Effector CD8-positive, alpha-beta T cell (primary cell): ENCODE measurements around the gene B3GNT3.
"Not testable (repeated sequence)": the region's sequence is repeated elsewhere in the genome, so short reads cannot be mapped to it uniquely, and the experiment has no call there.

Experiments used
- DNase-seq: peaks from one replicate; lab custom pipeline; 2025; lab: John Stamatoyannopoulos, UW

Gene B3GNT3

DNA sequence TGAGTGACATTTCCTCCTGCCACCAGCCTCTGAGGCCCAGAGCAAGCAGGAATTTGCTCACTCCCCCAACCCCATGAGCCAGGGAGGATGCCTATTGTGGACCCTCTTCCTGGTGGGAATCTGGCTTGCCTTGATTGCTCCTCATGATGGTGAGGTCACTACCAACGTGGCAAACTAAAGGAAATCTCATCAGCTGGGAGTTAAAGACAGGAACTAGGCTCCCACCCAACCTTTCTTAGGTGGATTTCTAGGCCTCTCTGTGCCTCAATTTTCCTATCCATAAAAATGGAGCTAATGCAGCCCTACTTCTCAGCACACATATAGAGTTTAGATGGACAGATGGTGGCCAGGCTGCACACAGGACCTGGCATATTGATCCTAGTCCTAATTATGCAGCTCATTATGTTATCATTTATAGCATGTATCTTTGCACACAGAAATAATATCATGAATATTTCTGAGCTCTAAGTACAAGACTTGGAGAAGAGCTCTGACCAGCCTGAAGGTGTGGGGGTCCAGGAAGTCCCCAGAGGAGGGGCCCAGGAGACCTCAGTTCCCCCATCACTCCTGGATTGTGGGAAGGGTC is 2.0 kb downstream of the B3GNT3 start:
- no peak for DNase-seq

DNA sequence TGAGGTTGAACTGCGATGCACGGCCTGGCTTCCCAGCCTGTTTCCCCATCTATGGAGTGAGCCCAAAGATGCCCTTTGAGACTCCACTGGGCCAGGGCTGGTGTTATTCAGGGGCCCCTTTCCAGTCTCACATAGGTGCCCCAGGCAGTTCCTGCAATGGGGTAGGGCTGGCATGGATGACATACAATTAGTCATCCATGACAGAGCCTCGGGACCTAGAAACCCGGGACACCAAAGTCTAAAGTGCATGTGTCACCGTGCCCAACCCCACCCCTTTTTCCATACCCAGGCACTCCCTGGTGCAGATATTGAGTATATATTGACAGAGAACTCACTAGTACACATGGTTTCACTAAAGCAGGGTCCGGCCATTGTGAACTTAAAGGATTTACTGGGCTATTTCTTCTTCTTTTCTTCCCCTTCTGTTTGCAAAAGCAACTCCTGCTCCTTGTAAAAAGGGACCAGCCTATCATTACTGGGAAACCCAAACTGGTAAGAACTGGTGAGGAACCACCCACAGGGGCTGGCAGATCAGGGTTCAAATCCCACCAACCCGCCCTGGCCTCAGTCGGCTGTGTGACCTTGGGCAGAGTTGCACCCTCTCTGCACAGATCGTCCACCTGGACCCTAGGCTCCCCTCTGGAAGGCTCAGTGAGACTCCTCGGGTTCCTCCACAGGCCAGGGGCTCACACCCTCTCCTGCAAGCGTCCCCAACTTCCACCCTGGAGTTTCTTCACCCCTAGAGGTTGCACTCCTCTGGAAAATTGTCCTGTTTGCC is 2.7 kb downstream of the B3GNT3 start:
- DNase-seq: no peak

DNA sequence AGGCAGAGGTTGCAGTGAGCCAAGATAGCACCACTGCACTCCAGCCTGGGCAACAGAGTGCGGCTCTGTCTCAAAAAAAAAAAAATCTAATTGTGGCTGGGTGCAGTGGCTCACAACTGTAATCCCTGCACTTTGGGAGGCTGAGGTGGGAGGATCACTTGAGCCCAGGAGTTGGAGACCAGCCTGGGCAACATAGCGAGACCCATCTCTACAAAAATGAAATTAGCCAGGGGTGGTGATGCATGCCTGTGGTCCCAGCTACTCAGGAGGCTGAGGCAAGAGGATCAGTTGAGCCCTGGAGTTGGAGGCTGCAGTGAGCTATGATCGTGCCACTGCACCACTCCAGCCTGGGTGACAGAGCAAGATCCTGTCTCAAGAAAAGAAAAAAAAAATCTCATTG is 3.7 kb downstream of the B3GNT3 start:
- DNase-seq: not testable (repeated sequence)

DNA sequence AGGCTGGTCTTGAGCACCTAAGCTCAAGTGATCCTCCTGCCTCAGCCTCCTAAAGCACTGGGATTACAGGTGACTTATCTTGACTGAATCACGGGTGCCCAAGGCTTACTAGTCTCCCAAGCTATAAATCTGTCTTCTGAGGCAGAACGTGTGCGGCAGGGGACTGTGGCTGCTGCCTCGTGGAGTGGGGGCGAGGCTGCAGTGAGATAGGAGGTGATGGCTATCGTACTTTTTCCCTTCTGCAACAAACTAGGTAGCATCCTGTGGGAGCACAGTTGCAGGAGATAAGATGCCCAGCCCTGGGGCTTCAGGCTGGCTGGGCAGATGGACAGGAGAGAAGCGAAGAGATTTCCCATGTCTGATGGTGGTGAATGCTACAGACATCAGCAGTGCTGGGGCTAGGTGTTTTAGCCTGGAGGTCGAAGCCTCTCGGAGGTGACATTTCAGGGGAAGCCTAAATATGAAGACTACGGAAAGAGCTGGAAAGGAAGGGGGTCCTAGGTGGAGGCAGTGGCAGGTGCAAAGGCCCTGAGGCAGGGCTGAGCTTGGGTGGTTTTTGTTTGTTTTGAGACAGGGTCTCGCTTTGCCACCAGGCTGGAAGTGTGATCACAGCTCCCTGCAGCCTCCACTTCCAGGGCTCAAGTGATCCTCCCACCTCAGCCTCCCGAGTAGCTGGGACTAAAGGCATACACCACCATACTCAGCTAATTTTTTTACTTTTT is 7.4 kb downstream of the B3GNT3 start:
- DNase-seq: no peak

DNA sequence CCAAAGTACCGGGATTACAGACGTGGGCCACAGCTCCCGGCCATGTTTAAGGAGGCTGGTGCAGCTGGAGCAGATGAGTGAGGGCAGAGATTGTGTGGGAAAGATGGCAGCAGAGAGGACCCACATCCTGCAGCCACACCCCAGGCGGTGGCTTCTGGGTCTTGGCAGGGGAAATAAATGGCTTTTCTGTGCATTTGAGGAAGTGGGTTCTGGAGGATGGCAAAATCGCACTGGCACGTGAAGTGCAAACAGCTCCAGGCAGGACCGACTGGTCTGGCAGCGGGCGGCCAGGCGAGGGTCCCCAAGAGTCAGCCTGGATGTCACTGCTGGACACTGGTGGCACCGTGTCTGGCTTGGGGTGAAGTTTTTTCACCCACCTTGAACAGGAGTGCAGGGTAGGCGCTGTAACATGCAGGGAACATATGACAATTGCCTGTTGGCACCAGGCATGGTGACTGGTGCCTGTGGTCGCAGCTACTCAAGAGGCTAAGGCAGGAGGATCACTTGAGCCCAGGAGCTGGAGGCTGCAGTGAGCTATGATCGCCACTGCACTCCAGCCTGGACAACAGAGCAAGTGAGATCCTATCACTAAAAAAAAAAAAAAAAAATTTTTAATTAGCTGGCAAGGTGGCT is 8.4 kb downstream of the B3GNT3 start:
- no peak for DNase-seq

DNA sequence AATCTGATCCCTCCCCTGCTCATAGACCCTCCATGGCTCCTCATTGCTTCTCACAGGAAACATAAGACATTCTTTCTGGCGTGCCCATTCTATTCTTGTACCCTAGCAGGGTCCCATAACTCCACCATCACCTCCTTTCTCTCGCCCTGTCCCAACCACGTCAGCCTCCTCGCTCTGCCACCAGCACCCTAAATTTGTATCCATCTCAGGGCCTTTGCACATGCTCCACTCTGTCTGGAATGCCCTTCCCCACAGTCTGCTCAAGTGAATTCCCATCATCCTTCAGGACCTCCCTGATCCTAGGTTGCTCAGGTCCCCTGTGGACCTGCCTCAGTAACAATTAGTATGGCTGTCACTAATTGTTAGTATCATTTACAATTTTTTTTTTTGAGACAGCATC is 10.5 kb downstream of the B3GNT3 start:
- DNase-seq: no peak

DNA sequence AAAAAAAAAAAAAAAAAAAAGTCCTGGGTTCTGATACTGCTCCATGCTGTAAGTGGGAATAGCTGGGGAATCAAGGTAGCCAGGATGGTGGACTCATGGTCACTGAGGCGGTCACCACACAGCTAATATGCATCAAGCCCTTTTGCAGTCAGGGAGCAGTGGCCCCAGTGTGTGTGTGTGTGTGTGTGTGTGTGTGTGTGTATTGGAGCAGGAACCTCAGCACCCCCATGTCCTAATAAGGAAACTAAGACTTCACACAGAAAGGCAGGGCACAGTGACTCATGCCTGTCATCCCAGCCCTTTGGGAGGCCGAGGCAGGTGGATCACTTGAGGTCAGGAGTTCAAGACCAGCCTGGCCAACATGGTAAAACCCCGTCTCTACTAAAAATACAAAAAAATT is 12.0 kb downstream of the B3GNT3 start:
- DNase-seq: no peak

DNA sequence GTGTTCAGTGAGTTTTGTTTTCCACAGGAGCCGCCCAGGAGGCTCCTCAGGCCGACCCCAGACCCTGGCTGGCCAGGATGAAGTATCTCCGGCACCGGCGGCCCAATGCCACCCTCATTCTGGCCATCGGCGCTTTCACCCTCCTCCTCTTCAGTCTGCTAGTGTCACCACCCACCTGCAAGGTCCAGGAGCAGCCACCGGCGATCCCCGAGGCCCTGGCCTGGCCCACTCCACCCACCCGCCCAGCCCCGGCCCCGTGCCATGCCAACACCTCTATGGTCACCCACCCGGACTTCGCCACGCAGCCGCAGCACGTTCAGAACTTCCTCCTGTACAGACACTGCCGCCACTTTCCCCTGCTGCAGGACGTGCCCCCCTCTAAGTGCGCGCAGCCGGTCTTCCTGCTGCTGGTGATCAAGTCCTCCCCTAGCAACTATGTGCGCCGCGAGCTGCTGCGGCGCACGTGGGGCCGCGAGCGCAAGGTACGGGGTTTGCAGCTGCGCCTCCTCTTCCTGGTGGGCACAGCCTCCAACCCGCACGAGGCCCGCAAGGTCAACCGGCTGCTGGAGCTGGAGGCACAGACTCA is 12.9 kb downstream of the B3GNT3 start:
- DNase-seq: no peak

DNA sequence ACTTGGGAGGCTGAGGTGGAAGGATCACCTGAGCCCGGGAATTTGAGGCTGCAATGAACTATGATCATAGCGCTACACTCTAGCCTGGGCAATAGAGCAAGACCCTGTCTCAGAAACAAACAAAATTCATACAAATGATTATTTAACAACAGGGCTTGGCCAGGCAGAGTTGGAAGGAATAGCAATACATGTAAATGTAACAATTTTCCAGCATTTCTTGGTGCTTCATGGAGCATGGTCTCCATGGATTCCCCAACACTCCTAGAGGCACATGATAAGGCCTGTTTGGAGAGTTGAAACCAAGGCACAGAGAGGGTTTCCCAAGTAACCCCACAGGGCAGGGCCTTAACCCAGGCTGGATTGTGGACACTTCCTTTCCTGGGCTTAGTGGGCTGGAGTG is 16.2 kb downstream of the B3GNT3 start:
- no peak for DNase-seq

DNA sequence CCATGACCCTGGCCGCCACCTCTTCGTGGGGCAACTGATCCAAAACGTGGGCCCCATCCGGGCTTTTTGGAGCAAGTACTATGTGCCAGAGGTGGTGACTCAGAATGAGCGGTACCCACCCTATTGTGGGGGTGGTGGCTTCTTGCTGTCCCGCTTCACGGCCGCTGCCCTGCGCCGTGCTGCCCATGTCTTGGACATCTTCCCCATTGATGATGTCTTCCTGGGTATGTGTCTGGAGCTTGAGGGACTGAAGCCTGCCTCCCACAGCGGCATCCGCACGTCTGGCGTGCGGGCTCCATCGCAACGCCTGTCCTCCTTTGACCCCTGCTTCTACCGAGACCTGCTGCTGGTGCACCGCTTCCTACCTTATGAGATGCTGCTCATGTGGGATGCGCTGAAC is 16.7 kb downstream of the B3GNT3 start:
- DNase-seq: no peak

DNA sequence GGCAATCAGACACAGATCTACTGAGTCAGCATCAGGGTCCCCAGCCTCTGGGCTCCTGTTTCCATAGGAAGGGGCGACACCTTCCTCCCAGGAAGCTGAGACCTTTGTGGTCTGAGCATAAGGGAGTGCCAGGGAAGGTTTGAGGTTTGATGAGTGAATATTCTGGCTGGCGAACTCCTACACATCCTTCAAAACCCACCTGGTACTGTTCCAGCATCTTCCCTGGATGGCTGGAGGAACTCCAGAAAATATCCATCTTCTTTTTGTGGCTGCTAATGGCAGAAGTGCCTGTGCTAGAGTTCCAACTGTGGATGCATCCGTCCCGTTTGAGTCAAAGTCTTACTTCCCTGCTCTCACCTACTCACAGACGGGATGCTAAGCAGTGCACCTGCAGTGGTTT is 17.2 kb downstream of the B3GNT3 start:
- DNase-seq: no peak

DNA sequence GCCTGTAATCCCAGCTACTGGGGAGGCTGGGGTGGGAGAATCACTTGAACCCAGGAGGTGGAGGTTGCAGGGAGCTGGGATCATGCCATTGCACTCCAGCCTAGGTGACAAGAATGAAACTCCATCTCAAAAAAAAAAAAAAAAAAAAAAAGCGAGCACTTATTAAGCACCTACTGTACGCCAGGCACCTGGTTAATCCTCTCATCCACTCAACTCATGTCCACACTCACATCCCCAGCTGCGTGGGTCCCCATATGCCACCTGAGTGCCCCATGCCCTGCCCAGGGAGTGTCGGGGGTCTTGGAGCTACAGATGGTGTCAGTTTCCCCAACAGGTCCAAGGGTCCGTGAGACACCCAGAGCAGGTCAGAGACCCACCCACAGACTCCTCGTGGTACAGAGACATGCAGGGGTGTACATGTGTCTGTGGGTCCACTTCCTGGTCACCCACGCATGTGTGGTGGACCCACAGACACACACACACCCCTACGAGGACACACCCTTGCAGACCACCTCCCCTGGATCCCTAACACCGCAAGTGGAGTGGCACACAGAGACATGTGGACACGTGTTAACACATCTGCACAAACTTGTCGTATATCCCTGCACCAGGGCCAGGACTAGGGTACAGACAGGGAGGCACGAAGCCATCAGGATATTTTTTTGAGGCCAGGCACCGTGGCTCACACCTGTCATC is 22.9 kb downstream of the B3GNT3 start:
- DNase-seq: no peak

DNA sequence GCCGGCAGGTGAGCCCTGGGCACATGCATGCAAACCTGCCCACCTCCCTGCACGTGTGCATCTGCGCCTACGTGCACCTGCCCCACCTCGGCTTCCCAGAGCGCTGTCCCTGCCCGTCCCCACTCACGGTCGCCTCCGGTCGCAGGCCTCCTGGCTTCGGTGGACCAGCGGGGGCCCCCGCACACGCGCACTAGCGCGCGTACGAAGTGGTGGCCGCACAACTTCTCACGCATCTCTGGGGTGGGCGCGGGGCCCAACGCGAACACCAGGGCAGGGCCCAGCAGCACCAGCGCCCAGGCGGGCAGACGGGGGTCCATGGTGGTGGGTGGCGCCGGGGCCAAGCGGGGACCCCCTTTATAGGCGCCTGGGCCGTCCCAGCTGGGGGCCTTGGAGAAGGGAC is 26.3 kb downstream of the B3GNT3 start, which contains the start of gene INSL3:
Gene INSL3 (minus strand): TSS at position 330 of the 400 bp plus-strand sequence. CDS start 13 bp downstream, at position 317.
- no peak for DNase-seq

DNA sequence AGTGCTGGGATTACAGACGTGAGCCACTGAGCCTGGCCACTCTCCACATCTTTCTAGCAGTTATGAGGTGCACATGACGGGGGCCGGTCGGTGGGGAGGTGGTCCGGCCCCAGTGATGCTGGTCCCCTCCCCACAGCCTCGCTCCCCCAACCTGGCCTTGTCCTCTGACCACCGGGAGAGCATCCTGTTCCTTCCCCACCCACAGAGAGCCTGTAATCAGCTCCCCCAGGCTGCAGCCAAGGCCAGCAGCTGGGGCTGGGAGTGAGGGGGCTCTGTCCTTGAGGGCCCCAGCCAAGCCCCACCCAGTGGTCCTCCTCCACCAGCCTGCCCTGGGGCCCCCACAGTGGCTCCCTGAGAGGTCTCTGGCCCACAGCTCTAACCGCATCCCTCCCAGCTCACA is 29.4 kb downstream of the B3GNT3 start:
- DNase-seq: no peak

DNA sequence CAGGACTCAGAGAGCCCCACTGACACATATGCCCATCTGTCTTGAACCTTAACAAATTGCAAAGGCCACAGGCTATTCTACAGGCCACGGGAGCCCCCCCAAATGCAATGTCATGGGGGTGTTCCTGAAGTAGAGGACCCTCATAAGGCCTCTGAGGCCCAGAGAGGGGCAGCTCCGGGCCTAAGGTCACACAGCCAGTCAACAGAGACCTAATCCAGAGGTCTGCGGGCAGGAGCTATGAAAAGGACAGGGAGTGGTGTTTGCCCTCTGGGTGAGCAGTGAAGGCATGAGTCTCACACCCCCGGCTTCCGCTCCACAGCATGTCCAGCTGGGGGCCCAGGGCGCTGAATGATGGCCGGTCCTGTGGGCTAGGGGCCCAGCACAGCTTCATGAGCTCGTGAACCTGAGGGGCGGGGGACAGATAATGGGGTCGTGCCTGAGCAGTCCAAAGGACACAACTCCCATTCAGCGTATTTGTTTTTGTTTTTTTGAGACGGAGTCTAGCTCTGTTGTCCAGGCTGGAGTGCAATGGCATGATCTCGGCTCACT is 31.6 kb downstream of the B3GNT3 start:
- no peak for DNase-seq

DNA sequence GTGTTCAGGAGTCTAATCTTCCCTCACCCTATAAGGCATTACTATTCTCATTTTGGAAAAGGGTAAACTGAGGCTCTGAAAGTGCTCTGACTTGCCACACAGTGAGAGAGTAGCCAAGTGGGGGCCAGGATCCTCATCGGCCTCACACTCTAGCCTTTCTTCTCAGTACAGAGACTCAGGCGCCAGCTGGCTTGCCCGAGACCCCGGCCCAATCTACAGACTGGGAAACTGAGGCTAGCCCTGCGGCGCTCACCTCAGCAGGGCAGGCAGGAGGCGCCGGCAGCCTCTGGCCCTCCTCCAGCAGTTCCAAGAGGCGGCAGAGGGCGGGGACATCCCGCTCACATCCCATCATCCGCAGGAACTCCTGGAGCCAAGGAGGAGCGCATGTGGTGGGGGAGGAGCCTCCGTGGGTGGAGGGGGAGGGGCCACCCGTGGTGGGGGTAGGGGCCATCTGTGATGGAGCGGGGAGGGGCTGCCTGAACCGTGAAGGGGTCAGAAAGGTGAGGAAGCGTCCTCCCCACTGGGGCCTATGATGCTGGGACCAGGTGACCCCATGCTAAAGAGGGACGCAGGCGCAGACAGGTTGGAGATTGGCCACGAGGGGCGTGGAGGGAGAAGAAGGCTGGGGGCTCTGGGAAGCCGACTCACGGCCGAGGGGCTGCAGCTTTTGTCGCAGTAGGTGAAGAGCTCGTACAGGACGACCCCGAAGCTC is 35.1 kb downstream of the B3GNT3 start:
- no peak for DNase-seq

DNA sequence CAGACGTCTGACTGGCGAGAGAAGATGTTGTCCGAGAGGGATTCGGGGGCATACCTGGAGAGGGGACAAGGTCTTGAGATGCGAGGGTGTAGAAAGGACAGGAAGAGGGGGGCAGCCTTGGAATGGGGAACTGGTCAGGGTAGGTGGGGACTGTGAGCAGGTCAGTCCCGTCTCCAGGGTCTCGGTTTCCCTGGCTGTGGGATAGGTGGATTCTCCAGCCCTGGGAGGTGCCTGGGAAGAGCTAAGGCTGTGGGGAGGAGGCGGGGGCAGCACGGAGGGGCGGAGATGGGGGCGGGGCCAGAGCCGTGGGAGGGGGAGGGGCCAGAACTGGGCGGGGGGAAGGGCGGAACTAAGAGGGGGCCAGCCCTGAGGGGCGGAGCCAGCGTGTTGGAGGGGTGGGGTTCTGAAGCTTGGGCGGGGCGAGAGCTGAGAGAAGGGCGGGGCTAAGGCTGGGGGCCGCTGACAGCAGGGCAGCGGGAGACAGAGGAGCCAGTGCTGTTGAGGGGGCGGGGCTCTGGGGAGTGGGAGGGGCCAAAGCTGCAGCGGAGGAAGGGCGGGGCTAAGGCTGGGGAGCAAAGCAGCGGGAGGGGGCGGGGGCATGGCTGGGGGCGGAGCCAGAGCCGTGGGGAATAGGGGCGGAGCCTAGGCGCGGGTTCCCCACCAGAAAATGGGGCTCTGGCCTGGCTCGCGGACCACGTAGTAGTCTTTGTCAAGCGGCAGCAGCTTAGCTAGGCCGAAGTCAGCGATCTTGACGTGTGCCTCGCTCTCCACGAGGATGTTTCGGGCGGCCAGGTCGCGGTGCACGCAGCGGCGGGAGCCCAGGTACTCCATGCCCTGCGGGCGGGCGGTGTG is 35.9 kb downstream of the B3GNT3 start:
- peak; percentile 28 for DNase-seq

DNA sequence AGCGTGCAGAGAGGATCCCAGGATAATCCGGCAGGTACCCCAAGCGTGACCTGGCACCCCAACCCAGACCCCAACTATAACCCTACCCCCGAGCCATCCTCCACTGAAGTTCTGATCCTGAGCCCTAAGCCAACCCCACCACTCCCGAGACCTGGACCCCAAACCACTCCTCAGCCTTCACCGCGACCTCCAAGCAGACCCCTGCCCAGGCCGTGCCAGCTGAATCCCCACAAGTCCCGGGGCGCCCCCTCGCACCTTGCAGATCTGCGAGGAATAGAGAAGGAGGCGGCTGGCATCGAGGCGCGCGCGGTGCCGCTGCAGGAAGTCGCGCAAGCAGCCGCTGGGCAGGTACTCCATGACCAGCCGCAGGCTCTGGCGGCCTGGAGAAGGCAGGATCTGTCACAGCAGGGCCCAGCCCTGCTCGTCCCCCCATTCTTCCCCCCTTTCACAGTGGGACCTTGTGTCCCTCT is 36.5 kb downstream of the B3GNT3 start:
- no peak for DNase-seq

DNA sequence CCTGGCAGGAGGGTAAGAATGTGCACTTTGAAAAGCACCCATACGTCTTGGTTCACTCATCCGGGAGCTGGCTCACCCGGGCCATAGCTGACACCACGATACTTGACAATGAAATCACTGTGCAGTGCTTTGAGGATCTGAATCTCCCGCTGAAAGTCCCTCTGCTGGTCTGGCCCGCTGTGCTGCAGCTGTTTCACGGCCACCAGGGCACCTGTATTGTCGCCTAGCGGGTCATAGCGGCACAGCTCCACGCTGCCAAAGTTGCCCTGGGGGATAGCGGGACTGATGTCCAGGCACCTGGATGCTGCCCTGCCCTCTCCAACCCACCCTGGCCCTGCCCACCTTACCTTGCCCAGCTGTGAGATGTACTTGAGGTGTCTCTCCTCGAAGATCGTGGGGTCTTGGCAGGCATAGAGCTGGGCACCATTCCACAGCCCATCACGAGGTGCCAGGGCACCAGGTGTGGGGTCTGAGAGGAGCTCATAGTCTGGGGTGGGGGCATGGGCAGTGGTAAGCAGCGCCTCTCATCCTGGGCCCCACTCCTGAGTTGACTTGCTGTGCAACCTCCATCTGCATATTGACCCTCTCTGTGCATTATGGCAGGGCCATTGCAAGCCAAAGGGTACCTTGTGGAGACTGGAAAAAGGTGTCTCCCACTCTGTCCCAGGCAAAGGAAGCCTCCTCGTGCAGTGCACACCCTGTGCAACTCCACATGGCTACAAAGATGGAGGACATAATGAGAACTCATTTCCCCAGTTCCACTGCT is 37.7 kb downstream of the B3GNT3 start:
- no peak for DNase-seq
